ENCODE results near the gene COL4A6.

The COL4A6 gene

GRCh38 chrX:108270280-108270679, 167.9 kb downstream of the COL4A6 start:
- no peak for DNase-seq

GRCh38 chrX:108268434-108269080, 169.7 kb downstream of the COL4A6 start:
- DNase-seq = no peak

GRCh38 chrX:108267557-108267956, 170.7 kb downstream of the COL4A6 start:
- no peak for DNase-seq

- DNase-seq = no peak
Observed at GRCh38 chrX:108264376-108264775, 173.8 kb downstream of the COL4A6 start.

GRCh38 chrX:108261549-108262203, 176.5 kb downstream of the COL4A6 start:
- no peak for DNase-seq

GRCh38 chrX:108257556-108257955, 180.7 kb downstream of the COL4A6 start:
- no peak for DNase-seq

GRCh38 chrX:108254636-108255035, 183.6 kb downstream of the COL4A6 start:
- DNase-seq = no peak

GRCh38 chrX:108250654-108251579, 187.3 kb downstream of the COL4A6 start:
- DNase-seq = no peak

- no peak for DNase-seq
Observed at GRCh38 chrX:108246304-108246954, 191.8 kb downstream of the COL4A6 start.

- no peak for DNase-seq
Observed at GRCh38 chrX:108245462-108245861, 192.8 kb downstream of the COL4A6 start.

- no peak for DNase-seq
Observed at GRCh38 chrX:108235986-108236385, 202.2 kb downstream of the COL4A6 start.

- no peak for DNase-seq
Observed at GRCh38 chrX:108230574-108230973, 207.6 kb downstream of the COL4A6 start.

- peak; percentile 0 for DNase-seq
Observed at GRCh38 chrX:108224727-108225621, 213.2 kb downstream of the COL4A6 start.

GRCh38 chrX:108224218-108224617, 214.0 kb downstream of the COL4A6 start:
- no peak for DNase-seq

GRCh38 chrX:108223585-108223984, 214.6 kb downstream of the COL4A6 start:
- no peak for DNase-seq

GRCh38 chrX:108221301-108221864, 216.8 kb downstream of the COL4A6 start:
- no peak for DNase-seq

- no peak for DNase-seq
Observed at GRCh38 chrX:108219949-108220601, 218.1 kb downstream of the COL4A6 start.

- DNase-seq = no peak
Observed at GRCh38 chrX:108217876-108218275, 220.3 kb downstream of the COL4A6 start.

GRCh38 chrX:108216919-108217571, 221.2 kb downstream of the COL4A6 start:
- DNase-seq = no peak

- DNase-seq = no peak
Observed at GRCh38 chrX:108216405-108216804, 221.8 kb downstream of the COL4A6 start.

GRCh38 chrX:108211301-108211700, 226.9 kb downstream of the COL4A6 start:
- no peak for DNase-seq

Measured in CD4-positive, alpha-beta T cell treated with Interleukin-10 for 1 hour (primary cell).